ENCODE data around the gene LRRC4C.
"Not testable (repeated sequence)": the region's sequence is repeated elsewhere in the genome, so short reads cannot be mapped to it uniquely, and the experiment has no call there.

Gene LRRC4C

GRCh38 chr11:40183073-40184064 is 1276.1 kb downstream of the LRRC4C start:
- no peak for DNase-seq
- no peak for TF ChIP-seq POLR2A (IDR thresholded peaks at IDR 0.05; ENCODE audit: low read length)
- TF ChIP-seq GATA1 (IDR thresholded peaks at IDR 0.05; ENCODE audit: low read depth, low read length) = no peak

- TF ChIP-seq POLR2A (IDR thresholded peaks at IDR 0.05; ENCODE audit: low read length) (no peak), GATA1 (IDR thresholded peaks at IDR 0.05; ENCODE audit: low read depth, low read length) (no peak)
- no peak for DNase-seq
Measured at GRCh38 chr11:40179541-40179940, 1279.9 kb downstream of the LRRC4C start.

GRCh38 chr11:40178470-40178869 is 1281.0 kb downstream of the LRRC4C start:
- DNase-seq = no peak
- TF ChIP-seq POLR2A (IDR thresholded peaks at IDR 0.05; ENCODE audit: low read length) (no peak), GATA1 (IDR thresholded peaks at IDR 0.05; ENCODE audit: low read depth, low read length) (no peak)

GRCh38 chr11:40175980-40176379 is 1283.5 kb downstream of the LRRC4C start:
- DNase-seq = no peak
- TF ChIP-seq POLR2A (IDR thresholded peaks at IDR 0.05; ENCODE audit: low read length) (no peak), GATA1 (IDR thresholded peaks at IDR 0.05; ENCODE audit: low read depth, low read length) (no peak)

- DNase-seq = no peak
- TF ChIP-seq POLR2A (IDR thresholded peaks at IDR 0.05; ENCODE audit: low read length) = no peak
- TF ChIP-seq GATA1 (IDR thresholded peaks at IDR 0.05; ENCODE audit: low read depth, low read length) = no peak
Measured at GRCh38 chr11:40170078-40170477, 1289.4 kb downstream of the LRRC4C start.

GRCh38 chr11:40168414-40168813 is 1291.0 kb downstream of the LRRC4C start:
- no peak for DNase-seq
- TF ChIP-seq POLR2A (IDR thresholded peaks at IDR 0.05; ENCODE audit: low read length) (no peak), GATA1 (IDR thresholded peaks at IDR 0.05; ENCODE audit: low read depth, low read length) (no peak)

GRCh38 chr11:40167805-40168204 is 1291.6 kb downstream of the LRRC4C start:
- DNase-seq = not testable (repeated sequence)

GRCh38 chr11:40166892-40167291 is 1292.6 kb downstream of the LRRC4C start:
- no peak for TF ChIP-seq POLR2A (IDR thresholded peaks at IDR 0.05; ENCODE audit: low read length)
- no peak for TF ChIP-seq GATA1 (IDR thresholded peaks at IDR 0.05; ENCODE audit: low read depth, low read length)
- DNase-seq = no peak

- DNase-seq = no peak
- TF ChIP-seq GATA1 (IDR thresholded peaks at IDR 0.05; ENCODE audit: low read depth, low read length) (no peak), POLR2A (IDR thresholded peaks at IDR 0.05; ENCODE audit: low read length) (no peak)
Measured at GRCh38 chr11:40162901-40163883, 1296.3 kb downstream of the LRRC4C start.

- DNase-seq = no peak
- TF ChIP-seq GATA1 (IDR thresholded peaks at IDR 0.05; ENCODE audit: low read depth, low read length) (no peak), POLR2A (IDR thresholded peaks at IDR 0.05; ENCODE audit: low read length) (no peak)
Measured at GRCh38 chr11:40161854-40162410, 1297.5 kb downstream of the LRRC4C start.

GRCh38 chr11:40160418-40160817 is 1299.0 kb downstream of the LRRC4C start:
- TF ChIP-seq POLR2A (IDR thresholded peaks at IDR 0.05; ENCODE audit: low read length) (no peak), GATA1 (IDR thresholded peaks at IDR 0.05; ENCODE audit: low read depth, low read length) (no peak)

GRCh38 chr11:40149721-40150120 is 1309.7 kb downstream of the LRRC4C start:
- no peak for DNase-seq
- no peak for TF ChIP-seq POLR2A (IDR thresholded peaks at IDR 0.05; ENCODE audit: low read length)
- TF ChIP-seq GATA1 (IDR thresholded peaks at IDR 0.05; ENCODE audit: low read depth, low read length) = no peak

More at GRCh38 chr11:40160418-40160817, 1299.0 kb downstream of the LRRC4C start:
- DNase-seq = no peak

- TF ChIP-seq GATA1 (IDR thresholded peaks at IDR 0.05; ENCODE audit: low read depth, low read length) = no peak
- no peak for TF ChIP-seq POLR2A (IDR thresholded peaks at IDR 0.05; ENCODE audit: low read length)
- DNase-seq = no peak
Measured at GRCh38 chr11:40140560-40140959, 1318.9 kb downstream of the LRRC4C start.

- no peak for DNase-seq
- no peak for TF ChIP-seq GATA1 (IDR thresholded peaks at IDR 0.05; ENCODE audit: low read depth, low read length)
- no peak for TF ChIP-seq POLR2A (IDR thresholded peaks at IDR 0.05; ENCODE audit: low read length)
Measured at GRCh38 chr11:40139536-40139935, 1319.9 kb downstream of the LRRC4C start.
